Neural cell (in vitro differentiated cells): ENCODE data around the gene CYBRD1. TPM values are rescaled to one million over a fixed set of nuclear protein-coding genes. Genes with fewer than 3 reads are reported as not detected.

Source experiments
- H2AFZ ChIP-seq: fragments of 200-600, 300-800 bp; sonication (generic), shearing (Covaris generic); 2 replicates; pipeline ENCODE4 v1.6.0; 2014; ENCODE audit warnings: low read depth, mild to moderate bottlenecking, antibody characterized with exemption, low read length, moderate library complexity
- H3F3A ChIP-seq: fragments of 200-600 bp; shearing (Covaris generic); 2 replicates; pipeline ENCODE4 v1.6.1; 2016; ENCODE audit warnings: mild to moderate bottlenecking, moderate library complexity, mixed read lengths, antibody characterized with exemption, low read length; ENCODE audit not compliant: insufficient read depth, poor library complexity, severe bottlenecking
- H3K27ac ChIP-seq: fragments of 200-600, 300-800 bp; sonication (generic), shearing (Covaris generic); 2 replicates; pipeline ENCODE4 v1.5.1; 2014; ENCODE audit warnings: mild to moderate bottlenecking, low read length, moderate library complexity
- H3K27me3 ChIP-seq: fragments of 300-800, 200-600 bp; sonication (generic), shearing (Covaris generic); 2 replicates; pipeline ENCODE4 v1.6.0; 2014; ENCODE audit warnings: mild to moderate bottlenecking, low read depth, low read length, moderate library complexity; ENCODE audit not compliant: insufficient read depth
- H3K36me3 ChIP-seq: fragments of 300-800, 200-600 bp; sonication (generic), shearing (Covaris generic); 2 replicates; pipeline ENCODE4 v1.5.1; 2014; ENCODE audit warnings: mild to moderate bottlenecking, antibody characterized with exemption, low read length, moderate library complexity; ENCODE audit not compliant: insufficient read depth
- H3K4me2 ChIP-seq: fragments of 300-800, 200-600 bp; sonication (generic), shearing (Covaris generic); 2 replicates; pipeline ENCODE4 v1.6.0; 2014; ENCODE audit warnings: mild to moderate bottlenecking, low read length
- H3K4me3 ChIP-seq: fragments of 300-800, 200-600 bp; sonication (generic), shearing (Covaris generic); 2 replicates; pipeline ENCODE4 v1.5.1; 2014; ENCODE audit warnings: mild to moderate bottlenecking, low read length, moderate library complexity
- H3K79me2 ChIP-seq: fragments of 200-600 bp; shearing (Covaris generic); replicated peaks from 2 replicates; pipeline ENCODE4 v1.6.0; 2014; ENCODE audit warnings: mild to moderate bottlenecking, low read length, moderate library complexity; ENCODE audit not compliant: insufficient read depth
- H3K9ac ChIP-seq: fragments of 300-800, 200-600 bp; sonication (generic), shearing (Covaris generic); 2 replicates; pipeline ENCODE4 v1.6.1; 2016; ENCODE audit warnings: mild to moderate bottlenecking, low read length, mixed read lengths
- H3K9me2 ChIP-seq: fragments of 200-600 bp; shearing (Covaris generic); 2 replicates; pipeline ENCODE4 v1.6.1; 2016; ENCODE audit warnings: mild to moderate bottlenecking, low read length, mixed read lengths; ENCODE audit not compliant: insufficient read depth
- H3K9me3 ChIP-seq: fragments of 200-600, 300-800 bp; sonication (generic), shearing (Covaris generic); 2 replicates; pipeline ENCODE4 v1.6.1; 2016; ENCODE audit warnings: mild to moderate bottlenecking, mixed run types, low read length, moderate library complexity, mixed read lengths
- H4K20me1 ChIP-seq: fragments of 200-600 bp; shearing (Covaris generic); 2 replicates; pipeline ENCODE4 v1.6.1; 2016; ENCODE audit warnings: mild to moderate bottlenecking, mixed run types; ENCODE audit not compliant: insufficient read depth
- EP300 ChIP-seq: fragments of 450-650 bp; conservative IDR thresholded peaks from 2 replicates; pipeline ENCODE4 v1.6.1; 2014; ENCODE audit warnings: antibody characterized with exemption, mild to moderate bottlenecking, moderate library complexity; ENCODE audit not compliant: poor library complexity, severe bottlenecking
- EZH2 ChIP-seq: fragments of 200-600, 300-800 bp; shearing (Covaris generic), sonication (generic); IDR thresholded peaks from 2 replicates; pipeline ENCODE4 v1.6.1; 2014; ENCODE audit warnings: antibody characterized with exemption, low read length, borderline replicate concordance, mild to moderate bottlenecking; ENCODE audit not compliant: insufficient read depth, poor library complexity, severe bottlenecking
- MXI1 ChIP-seq: fragments of 450-650 bp; conservative IDR thresholded peaks from 2 replicates; pipeline ENCODE4 v1.6.1; 2014; ENCODE audit warnings: antibody characterized with exemption, mild to moderate bottlenecking; ENCODE audit not compliant: poor library complexity, severe bottlenecking
- POLR2AphosphoS5 ChIP-seq: IDR thresholded peaks from 2 replicates; pipeline ENCODE4 v1.6.1; 2012
- RAD21 ChIP-seq: fragments of 450-650 bp; conservative IDR thresholded peaks from 2 replicates; pipeline ENCODE4 v1.6.1; 2014; ENCODE audit warnings: antibody characterized with exemption, mild to moderate bottlenecking, moderate library complexity
- REST ChIP-seq: IDR thresholded peaks from 2 replicates; pipeline ENCODE4 v1.6.1; 2012; ENCODE audit warnings: borderline replicate concordance
- SMC3 ChIP-seq: fragments of 450-650 bp; conservative IDR thresholded peaks from 2 replicates; pipeline ENCODE4 v1.6.1; 2014; ENCODE audit warnings: antibody characterized with exemption, mild to moderate bottlenecking, moderate library complexity; ENCODE audit not compliant: poor library complexity
- TAF1 ChIP-seq: IDR thresholded peaks from 2 replicates; pipeline ENCODE4 v1.6.1; 2012; ENCODE audit warnings: low read depth
- polyA plus RNA-seq: library from polyadenylated mRNA; depleted of rRNA; stranded (reverse); fragments of >200 nt; gene quantifications from 2 replicates; pipeline ENCODE4 v1.2.3, GENCODE V29; 2014
- TF ChIP-seq, protein P1 (sequence below): fragments of 450-650 bp; IDR thresholded peaks from 2 replicates; pipeline ENCODE4 v1.5.1; 2014; ENCODE audit warnings: antibody characterized with exemption, mild to moderate bottlenecking, moderate library complexity; ENCODE audit not compliant: poor library complexity, severe bottlenecking

The CYBRD1 gene
- polyA plus RNA-seq, 1 donor from 2014 or later: 0.10 TPM

DNA sequence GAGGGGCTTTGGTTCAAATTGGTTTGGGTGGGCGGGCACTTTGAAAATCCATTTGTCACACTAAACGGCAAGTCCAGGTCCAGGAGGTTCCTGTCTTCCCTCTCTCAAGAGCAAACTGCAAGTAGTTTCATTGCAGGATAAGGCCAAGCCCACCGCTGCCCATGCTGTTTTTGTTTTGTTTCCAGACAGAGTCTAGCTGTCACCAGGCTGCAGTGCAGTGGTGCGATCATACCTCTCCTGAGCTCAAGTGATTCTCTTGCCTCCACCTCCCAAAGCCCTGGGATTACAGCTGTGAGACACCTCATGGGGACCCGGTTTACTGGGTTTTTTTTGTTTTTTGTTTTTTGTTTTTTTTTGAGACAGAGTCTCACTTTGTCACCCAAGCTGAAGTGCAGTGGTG is 1.8 kb upstream of the CYBRD1 start:
- Histone ChIP-seq H3K4me2 (no peak overlapping the region), H3K36me3 (no peaks in the 10 kb centered on the region), H3K79me2 (no peaks in the 10 kb centered on the region), H3K27me3 (peaks cover 38% of the 10 kb centered on the region), H3K9me3 (no peaks in the 10 kb centered on the region), H3K9me2 (no peaks in the 10 kb centered on the region), H3F3A (no peaks in the 10 kb centered on the region), H3K9ac (no peak overlapping the region), H3K4me3 (no peak overlapping the region), H4K20me1 (no peaks in the 10 kb centered on the region), H3K27ac (no peak overlapping the region), H2AFZ (no peak overlapping the region)
- TF ChIP-seq MXI1: no peak
- no peak for TF ChIP-seq TAF1
- TF ChIP-seq EP300: no peak
- TF ChIP-seq EZH2: no peak
- TF ChIP-seq POLR2AphosphoS5: no peak
- TF ChIP-seq REST: no peak
- no peak for TF ChIP-seq RAD21
- TF ChIP-seq, protein P1, sequence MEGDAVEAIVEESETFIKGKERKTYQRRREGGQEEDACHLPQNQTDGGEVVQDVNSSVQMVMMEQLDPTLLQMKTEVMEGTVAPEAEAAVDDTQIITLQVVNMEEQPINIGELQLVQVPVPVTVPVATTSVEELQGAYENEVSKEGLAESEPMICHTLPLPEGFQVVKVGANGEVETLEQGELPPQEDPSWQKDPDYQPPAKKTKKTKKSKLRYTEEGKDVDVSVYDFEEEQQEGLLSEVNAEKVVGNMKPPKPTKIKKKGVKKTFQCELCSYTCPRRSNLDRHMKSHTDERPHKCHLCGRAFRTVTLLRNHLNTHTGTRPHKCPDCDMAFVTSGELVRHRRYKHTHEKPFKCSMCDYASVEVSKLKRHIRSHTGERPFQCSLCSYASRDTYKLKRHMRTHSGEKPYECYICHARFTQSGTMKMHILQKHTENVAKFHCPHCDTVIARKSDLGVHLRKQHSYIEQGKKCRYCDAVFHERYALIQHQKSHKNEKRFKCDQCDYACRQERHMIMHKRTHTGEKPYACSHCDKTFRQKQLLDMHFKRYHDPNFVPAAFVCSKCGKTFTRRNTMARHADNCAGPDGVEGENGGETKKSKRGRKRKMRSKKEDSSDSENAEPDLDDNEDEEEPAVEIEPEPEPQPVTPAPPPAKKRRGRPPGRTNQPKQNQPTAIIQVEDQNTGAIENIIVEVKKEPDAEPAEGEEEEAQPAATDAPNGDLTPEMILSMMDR: no peak
- TF ChIP-seq SMC3: no peak

GRCh38 chr2:171521361-171522051 is 768 bp upstream of the CYBRD1 start:
- TF ChIP-seq, protein P1: no peak
- no peak for TF ChIP-seq TAF1
- TF ChIP-seq RAD21: no peak
- no peak for TF ChIP-seq EP300
- TF ChIP-seq REST: no peak
- no peak for TF ChIP-seq MXI1
- TF ChIP-seq EZH2: no peak
- TF ChIP-seq POLR2AphosphoS5: no peak
- no peak for TF ChIP-seq SMC3
- Histone ChIP-seq H3K4me3 (peak overlapping the region; percentile 78), H3K79me2 (no peaks in the 10 kb centered on the region), H3K27me3 (peaks cover 38% of the 10 kb centered on the region), H3K36me3 (no peaks in the 10 kb centered on the region), H3F3A (no peaks in the 10 kb centered on the region), H3K4me2 (no peak overlapping the region), H3K9me2 (no peaks in the 10 kb centered on the region), H3K27ac (no peak overlapping the region), H3K9me3 (no peaks in the 10 kb centered on the region), H2AFZ (no peak overlapping the region), H3K9ac (no peak overlapping the region), H4K20me1 (no peaks in the 10 kb centered on the region)
